Lower leg skin (tissue), 3 donors: ENCODE results near the gene ARL5C.

ENCODE experiments used
- CTCF ChIP-seq, 3 donors: fragments of 450-650 bp; IDR thresholded peaks; one replicate each; pipeline ENCODE4 v1.5.1; 2016; ENCODE audit warnings: antibody characterized with exemption in 3 of 3, mild to moderate bottlenecking in 3 of 3, moderate library complexity in 2 of 3
- POLR2A ChIP-seq, 2 donors: fragments of 450-650 bp; IDR thresholded peaks; one replicate each; pipeline ENCODE4 v1.6.1; 2016 to 2017; ENCODE audit warnings: antibody characterized with exemption in 2 of 2, mild to moderate bottlenecking in 1 of 2, moderate library complexity in 1 of 2

GRCh38 chr17:39181303-39181702 is 15.3 kb upstream of the ARL5C start:
- TF ChIP-seq CTCF (IDR thresholded peaks at IDR 0.05), result no peak
- no peak for TF ChIP-seq POLR2A (IDR thresholded peaks at IDR 0.05)
